Fibroblast of skin of right quadriceps (primary cell): ENCODE results near the gene FTL.

Experiments used
- DNase-seq: peaks from one replicate; pipeline ENCODE4 v3.0.0-alpha.2; 2013

Gene FTL

DNA sequence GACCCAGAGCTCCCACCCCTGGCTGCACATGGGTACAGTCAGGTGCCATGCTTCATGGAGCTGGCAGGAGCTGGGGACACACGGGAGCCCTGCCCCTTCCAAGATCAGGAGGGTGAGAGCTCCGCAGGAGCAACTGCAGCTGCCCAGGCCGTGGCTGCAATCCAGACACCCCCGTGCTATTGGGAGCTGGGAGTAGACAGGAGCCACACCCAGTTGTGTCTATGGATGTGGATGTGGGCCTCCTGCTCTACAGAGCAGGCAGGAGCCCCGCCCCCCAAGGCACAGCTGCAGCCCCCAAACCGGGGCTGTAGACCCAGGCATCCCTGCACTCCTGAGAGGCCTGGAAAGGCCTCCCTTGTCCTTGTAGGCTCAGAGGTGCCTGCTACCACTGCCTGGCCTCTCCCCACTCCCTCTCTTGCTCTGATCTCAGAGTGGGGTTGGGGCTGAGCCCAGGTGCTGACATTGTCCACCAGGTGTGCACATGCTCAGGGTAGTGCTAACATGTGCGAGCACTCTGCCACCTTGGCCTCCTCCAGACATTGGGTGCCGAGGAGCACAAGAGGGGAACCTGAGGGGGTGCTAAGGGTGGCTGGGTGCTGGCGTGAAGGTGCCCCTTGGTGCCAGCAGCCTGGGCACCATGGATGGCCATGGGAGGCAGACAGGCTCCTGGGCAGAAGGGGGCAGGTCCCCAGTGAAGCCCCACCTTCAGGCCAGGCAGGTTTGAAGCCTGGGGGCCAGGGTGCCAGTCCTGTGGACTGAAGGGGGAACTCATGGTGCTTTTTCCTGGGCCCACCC is 18.4 kb upstream of the FTL start:
- DNase-seq: no peak

DNA sequence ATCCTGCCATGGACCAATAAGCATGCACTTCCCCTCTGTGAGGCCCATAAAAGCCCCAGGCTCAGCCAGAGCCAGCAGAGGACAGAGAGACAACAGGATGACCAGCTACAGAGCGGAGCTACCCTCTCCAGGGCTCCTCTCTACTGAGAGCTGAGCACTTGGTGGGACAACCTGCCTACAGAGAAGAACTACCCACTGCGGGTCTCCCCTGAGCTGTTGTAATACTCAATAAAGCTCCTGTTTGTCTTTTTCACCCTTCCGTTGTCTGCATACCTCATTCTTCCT is 17.9 kb upstream of the FTL start:
- no peak for DNase-seq

DNA sequence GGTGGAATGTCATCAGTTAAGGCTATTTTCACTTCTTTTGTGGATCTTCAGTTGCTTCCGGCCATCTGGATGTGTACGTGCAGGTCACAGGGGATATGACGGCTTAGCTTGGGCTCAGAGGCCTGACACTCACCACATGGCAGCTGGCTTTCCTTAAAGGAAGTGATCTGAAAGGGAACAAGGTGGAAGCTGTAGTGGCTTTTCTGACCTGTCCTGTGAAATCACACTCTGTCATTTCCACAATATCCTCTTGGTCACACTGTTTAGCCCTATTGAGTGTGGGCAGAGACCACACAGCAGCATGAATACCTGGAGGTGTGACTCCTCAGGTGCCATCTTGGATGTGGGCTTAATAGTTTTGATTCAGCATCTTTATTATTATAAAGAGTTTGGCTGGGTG is 14.9 kb upstream of the FTL start:
- no peak for DNase-seq

DNA sequence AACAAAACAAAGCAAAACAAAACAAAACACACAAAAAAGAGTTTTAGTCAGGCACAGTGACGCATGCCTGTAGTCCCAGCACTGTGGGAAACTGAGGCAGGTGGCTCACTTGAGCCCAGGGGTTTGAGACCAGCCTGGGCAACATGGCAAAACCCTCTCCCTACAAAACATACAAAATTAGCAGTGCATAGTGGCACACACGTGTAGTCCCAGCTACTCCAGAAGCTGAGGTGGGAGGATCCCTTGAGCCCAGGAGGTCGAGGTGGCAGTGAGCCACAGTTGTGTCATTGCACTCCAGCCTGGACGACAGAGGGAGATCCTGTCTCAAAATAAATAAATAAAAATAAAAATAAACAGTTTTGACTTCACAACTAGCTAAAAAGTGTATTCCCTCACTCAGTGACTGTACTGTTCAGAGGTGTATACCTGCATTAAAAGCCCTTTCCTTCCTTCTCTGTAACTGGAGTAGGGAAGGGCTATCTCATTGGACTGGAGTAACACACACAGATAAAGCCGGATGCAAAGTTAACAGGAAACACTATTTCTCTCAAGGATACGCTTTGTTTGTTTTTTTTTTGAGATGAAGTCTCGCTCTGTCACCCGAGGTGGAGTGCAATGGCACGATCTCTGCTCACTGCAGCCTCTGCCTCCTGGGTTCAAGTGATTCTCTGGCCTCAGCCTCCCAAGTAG is 14.1 kb upstream of the FTL start:
- no peak for DNase-seq

DNA sequence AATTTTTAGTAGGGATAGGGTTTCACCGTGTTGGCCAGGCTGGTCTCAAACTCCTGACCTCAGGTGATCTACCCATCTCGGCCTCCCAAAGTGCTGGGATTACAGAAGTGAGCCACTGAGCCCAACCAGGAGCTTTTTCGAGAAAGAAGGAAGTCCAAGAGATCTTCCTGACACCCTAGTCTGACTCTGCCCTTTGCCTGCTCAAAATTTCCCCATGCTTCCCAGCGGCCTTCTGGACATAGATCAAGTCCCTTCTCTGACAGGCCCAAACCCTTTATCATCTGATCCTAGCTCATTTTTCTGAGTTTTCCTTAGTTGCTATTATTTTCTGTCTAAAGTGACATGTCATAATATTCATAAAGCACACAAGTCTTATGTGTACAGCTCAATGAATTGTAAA is 12.0 kb upstream of the FTL start:
- no peak for DNase-seq

DNA sequence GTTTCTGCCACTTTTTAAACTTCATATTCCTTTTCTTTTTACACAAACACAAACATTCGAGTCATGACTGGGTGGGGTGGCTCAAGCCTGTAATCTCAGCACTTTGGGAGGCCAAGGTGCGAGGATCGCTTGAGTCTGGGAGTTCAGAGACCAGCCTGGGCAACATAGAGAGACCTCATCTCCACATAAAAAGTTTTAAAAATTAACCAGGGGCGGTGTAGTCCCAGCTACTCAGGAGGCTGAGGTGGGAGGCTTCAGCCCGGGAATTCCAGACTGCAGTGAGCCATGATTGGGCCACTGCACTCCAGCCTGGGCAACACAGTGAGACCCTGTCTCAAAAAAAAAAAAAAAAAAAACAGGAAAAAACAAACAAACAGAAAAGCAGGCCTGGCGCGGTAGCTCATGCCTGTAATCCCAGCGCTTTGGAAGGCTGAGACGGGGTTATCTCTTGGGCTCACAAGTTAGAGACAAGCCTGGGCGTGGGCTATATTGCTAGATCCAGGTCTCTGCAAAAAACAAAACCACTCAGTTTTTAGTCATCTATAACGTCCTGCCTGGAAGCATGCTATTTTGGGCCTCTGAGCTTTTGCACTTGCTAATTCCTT is 11.0 kb upstream of the FTL start:
- no peak for DNase-seq

DNA sequence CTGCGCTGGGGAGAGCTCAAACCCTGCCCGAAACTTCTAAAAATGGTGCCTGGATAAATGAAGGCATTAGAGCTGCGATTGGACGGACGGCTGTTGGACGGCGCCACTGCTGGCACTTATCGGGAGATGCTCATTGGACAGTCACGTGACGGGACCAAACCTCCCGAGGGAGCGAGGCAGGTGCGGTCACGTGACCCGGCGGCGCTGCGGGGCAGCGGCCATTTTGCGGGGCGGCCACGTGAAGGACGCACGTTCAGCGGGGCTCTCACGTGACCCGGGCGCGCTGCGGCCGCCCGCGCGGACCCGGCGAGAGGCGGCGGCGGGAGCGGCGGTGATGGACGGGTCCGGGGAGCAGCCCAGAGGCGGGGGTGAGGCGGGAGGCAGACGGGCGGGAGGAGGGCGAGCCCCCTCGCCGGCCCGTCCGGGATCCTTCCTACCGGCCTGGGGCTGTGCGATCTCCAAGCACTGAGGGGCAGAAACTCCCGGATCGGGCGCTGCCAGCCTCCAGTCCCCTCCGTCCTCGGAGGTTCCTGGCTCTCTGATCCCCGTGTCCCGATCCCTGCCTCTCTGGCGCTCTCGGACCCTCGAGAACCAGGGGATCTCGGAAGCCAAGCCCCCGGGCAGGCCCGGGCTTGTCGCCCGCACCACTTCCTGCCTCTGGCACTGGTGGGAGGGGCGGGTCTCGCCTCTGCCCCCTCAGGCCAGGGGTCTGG is 10.4 kb upstream of the FTL start, which contains the start of gene BAX:
Gene BAX, plus strand, starts transcription at position 281 of the 713 bp plus-strand sequence. Its CDS starts 54 bp downstream, at position 335.
- peak; percentile 96 for DNase-seq

DNA sequence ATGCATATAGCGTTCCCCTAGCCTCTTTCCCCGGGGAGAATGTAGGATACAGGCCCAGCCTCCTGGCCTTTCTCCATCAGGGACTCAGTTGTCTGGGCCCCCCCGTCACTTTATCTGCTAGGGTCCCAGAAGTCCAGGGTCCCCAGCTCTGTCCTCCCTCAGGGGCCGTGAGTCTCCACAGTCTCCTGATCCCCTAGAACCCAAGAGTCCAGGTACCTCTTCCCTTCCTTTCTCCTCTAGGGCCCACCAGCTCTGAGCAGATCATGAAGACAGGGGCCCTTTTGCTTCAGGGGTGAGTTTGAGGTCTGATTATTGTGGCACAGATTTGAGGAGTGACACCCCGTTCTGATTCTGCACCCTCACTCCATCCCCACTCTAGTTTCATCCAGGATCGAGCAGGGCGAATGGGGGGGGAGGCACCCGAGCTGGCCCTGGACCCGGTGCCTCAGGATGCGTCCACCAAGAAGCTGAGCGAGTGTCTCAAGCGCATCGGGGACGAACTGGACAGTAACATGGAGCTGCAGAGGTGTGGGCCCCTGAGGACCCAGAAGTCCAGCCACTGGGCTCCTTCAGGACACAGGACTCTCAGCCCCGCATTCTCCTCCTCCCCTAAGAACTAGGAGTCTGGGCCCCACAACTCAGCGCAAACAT is 9.7 kb upstream of the FTL start:
- no peak for DNase-seq

DNA sequence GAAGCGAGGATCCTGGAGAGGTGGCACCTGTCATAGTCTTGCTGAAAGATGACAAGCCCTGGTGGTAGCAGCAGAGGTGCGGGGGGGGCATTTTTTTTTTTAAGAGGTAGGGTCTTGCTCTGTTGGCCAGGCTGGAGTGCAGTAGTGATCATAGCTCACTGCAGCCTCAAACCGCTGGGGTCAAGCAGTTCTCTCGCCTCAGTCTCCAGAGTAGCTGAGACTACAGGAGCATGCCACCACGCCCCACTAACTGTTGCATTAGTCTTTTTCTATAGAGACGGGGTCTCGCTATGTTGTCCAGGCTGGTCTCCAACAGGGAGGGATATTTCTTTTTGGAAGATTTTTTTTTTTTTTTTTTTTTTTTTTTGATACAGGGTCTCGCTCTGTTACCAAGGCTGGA is 7.1 kb upstream of the FTL start:
- no peak for DNase-seq

DNA sequence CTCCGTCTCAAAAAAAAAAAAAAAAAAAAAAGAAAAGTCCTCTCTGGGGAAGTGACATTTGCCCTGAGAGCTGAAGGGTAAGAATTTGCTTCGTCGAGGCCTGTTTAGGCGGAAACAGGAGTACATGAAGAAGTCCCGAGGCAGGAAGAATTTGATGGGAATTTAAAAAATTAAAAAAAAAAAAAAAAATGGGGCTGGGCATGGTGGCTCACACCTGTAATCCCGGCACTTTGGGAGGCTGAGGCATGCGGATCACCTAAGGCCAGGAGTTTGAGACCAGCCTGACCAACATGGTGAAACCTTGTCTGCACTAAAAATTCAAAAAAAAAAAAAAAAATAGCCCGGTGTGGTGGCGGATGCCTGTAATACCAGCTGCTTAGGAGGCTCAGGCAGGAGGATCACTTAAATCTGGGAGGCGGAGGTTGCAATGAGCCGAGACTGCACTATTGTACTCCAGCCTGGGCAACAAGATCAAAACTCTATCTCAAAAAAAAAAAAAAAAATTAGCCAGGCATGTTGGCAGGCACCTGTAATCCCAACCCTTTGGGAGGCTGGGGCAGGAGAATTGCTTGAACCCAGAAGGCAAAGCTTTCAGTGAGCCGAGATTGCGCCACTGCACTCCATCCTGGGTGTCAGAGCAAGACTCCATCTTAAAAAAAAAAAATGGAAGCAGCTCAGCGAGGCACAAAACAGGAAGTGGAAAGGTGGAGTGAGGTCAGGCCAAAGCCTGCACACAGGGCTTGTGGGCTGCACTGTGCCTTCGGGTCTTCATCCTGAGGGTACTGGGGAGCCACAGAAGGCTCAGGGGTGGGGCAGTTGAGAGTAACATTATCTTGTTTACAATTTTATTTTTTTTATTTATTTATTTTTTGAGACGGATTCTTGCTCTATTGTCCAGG is 5.5 kb upstream of the FTL start:
- DNase-seq: no peak

DNA sequence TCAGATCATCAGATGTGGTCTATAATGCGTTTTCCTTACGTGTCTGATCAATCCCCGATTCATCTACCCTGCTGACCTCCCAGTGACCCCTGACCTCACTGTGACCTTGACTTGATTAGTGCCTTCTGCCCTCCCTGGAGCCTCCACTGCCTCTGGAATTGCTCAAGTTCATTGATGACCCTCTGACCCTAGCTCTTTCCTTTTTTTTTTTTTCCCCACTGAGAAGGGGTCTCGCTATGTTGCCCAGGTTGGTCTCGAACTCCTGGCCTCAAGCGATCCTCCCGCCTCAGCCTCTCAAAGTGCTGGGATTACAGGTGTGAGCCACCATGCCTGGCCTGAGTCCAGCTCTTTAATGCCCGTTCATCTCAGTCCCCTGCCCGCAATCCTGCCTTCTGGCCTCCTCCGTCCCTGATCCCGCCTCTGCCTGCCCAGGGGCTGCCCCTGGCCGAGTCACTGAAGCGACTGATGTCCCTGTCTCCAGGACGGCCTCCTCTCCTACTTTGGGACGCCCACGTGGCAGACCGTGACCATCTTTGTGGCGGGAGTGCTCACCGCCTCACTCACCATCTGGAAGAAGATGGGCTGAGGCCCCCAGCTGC is 4.0 kb upstream of the FTL start:
- no peak for DNase-seq

DNA sequence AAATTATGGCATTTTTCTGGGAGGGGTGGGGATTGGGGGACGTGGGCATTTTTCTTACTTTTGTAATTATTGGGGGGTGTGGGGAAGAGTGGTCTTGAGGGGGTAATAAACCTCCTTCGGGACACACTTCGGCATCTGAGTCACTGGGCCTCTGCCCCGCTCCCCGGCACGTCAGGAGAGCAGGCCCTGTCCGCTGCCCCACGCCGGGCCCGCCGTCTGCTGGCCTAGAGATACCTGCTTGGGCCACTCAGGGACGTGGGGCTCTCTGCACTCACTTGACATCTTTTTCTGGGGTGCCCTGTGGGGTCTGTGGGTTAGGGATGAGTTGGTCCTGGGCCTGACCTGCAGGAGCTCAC is 3.5 kb upstream of the FTL start:
- DNase-seq: no peak

DNA sequence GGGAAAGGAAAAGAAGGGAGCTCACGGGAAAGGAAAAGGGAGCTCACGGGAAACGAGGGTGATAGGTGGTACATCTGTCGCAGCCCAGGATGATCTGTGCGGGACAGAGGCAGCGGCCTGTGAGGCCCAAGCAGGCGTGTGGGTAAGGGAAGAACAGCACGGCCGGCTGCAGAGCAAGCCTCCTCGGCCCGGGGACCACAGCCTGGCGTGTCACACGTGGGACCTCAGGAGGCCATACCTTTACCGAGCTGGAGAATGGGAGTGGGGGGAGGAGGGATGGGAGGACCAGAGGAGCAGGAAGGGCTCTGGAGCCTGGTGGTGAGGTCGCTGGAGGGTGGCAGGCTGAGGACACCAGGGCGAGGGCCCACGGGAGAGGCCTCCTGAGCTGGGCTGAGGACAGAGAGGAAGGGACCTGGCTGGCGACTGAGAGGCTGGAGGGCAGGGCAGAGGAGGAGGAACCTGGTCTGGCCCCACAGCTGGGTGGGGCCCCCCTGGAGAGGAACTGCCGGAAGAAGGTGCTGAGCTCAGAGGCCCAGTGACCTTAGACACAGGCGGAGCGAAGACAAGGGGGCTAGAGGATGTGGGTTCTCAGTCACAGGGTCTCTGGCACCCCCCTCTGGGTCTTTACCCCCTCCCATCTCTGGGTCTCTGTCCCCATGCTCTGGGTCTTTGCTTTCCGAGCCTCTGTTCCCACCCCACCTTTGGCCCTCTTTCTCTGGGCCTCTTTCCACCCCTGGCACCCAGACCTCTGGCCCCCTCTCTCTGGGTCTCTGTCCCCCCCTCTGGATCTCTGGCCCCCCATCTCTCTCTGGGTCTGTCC is 2.9 kb upstream of the FTL start:
- DNase-seq: no peak

DNA sequence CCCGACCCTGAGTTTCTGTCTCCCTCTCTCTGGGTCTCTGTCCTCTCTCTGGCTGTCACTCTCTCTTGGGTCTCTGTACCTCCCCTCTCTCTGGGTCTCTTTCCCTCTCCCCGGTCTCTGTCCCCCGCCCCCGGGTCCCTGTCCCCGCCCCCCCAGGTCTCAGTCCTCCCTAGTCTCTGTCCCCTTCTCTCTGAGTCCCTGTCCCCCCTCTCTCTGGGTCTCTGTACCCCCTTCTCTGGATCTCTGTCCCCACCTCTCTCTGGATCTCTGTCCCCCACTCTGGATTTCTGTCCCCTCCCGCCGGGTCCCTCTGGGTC is 2.3 kb upstream of the FTL start:
- no peak for DNase-seq

DNA sequence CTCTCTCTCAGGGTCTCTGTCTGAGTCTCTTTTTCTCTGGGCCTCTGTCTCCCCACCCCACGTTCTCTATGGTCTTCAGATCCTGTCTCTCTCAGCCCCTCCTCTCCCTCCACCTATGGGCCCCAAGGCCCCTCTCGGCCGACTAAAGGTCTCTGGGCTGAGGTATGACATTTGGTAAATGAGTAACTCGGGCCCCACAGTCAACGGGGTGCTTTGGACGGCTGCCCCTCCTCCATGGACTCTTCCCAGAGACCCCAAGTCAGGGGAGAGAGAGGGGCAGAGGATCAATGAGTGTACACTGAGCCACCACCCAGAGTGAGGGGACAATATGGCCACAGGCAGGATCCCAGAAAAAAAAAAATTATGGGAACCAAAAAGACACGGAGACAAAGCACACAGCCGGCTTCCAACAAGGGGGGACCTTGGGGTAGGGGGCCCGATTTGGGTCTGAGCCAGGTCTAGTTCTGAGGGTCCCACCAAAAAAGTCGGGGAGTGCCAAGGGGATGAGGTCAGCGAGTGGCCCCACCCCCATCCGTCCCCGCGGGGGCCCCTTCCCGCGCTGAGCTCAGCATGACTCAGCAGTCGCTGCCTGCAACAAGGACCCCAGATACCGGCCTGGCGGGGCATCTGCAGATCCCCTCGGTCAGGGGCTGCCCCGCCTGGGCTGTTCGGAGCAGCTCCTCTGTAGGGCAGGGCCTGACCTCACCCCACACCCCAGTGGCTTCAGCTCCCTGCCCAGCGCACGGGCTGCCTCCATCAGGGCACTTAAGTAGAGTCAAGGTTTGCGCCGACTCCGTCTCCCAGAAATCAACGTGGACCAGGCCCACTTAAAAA is 1.5 kb upstream of the FTL start:
- peak; percentile 83 for DNase-seq

DNA sequence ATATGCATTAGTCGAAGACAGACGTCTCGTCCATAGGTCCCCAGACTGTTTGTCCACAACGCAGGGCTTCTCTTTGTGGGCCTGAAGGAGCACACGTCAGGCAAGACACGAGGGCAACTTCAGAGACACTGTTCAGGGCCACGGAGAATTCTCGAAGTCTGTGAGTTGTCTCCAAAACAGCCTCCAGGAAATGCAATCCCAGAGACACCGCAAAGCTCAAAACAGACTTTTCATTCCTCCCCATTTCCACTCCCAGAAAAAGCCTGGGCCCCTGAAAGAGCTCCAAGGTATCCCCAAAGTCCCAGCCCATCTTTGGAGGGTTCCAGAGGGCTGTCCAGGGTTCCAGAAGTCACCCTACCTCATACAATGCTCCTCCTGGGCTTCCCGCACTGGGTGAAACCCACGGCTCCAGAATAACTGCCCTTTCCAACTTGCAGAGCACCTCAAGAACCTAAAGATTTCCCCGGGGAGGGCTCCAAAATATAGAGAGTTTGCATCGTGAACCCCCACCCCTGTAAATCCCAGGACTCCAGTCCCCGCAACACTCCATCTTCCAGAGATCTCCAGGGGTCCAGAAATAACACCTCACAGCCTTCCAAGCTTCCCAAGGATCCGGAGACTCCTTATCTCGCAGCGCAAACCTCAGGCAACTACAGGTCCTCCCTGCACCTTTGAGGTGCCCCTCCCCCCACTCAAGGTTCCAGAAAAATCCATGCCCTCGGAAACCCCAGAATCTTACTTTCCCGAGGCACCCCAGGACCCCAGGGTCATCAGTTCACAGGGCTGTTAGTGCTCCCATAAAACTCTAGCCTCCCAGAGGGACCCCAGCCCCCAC is 687 bp upstream of the FTL start:
- peak; percentile 65 for DNase-seq

DNA sequence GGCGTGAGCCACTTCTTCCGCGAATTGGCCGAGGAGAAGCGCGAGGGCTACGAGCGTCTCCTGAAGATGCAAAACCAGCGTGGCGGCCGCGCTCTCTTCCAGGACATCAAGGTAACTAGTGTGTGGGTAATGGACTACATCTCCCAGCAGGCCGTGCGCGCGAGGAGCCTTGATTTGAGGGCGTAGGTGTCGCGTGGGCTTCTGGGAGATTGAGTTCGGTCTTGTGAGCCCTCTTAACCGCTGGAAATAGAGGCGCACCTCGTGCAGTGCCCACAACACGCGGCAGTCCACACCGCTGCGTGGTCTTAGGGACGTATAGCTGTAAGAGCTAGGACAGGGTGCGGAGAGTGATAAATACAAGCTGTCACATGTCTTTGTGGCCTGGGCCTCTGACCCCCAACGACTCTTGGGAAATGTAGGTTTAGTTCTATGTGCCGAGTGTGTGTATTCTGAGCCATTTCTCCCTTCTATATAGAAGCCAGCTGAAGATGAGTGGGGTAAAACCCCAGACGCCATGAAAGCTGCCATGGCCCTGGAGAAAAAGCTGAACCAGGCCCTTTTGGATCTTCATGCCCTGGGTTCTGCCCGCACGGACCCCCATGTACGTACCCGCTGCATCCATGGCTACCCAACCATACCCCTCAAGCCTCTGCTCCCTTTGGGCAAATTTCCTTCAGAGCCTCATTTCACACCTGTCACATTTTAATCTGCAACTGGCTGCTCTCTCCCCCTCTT is 864 bp downstream of the FTL start:
- peak; percentile 75 for DNase-seq
